Anterior cingulate cortex (tissue), 58 donors: ENCODE data around the gene CH25H.
A peak's percentile ranks its signal among the peaks of the same experiment; 100 is the strongest.

Experiments used
- DNase-seq, 58 donors: peaks; one replicate each; lab custom pipeline; 2025; lab: John Stamatoyannopoulos, UW

The CH25H gene

GRCh38 chr10:89235073-89235798, 28.1 kb upstream of the CH25H start:
- peak in 51 of 58 donors; percentile 9 to 82 (median 54) for DNase-seq

DNA sequence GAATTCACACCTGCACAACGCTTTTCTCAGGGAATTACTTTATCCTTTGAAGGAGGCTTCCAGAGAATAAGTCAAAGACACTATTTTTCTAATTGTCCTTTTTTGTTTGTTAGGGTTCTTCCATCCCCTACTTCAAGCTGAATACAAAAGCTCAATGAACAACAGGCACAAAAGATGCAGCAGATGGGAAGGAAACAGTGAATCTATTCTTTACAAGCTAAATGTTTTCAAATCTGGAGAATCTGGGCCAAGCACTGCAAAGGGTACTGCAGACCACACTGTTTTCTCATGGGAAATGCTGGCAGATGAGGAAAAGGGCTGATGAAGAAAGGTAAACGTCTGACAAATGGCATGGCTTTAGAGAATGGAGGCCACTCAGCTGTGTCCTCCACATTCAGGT, 25.9 kb upstream of the CH25H start:
- DNase-seq, result peak in 3 of 58 donors; percentile 35 to 46 (median 46)

DNA sequence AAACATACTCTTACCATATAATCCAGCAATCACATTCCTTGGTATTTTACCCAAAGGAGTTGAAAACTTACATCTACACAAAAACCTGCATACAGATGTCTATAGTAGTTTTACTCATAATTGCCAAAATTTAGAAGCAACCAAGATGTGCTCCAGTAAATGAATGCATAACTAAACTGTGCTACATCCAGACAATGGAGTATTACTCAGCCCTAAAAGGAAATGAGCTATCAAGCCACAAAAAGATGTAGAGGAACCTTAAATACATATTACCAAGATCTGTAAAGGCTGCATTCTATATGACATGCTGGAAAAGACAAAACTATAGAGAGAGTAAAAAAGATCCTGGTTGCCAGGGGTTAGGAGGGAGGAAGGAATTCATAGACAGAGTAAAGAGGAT, 21.8 kb upstream of the CH25H start:
- DNase-seq, result no peak

GRCh38 chr10:89228146-89228545, 21.0 kb upstream of the CH25H start:
- DNase-seq, result no peak

- no peak for DNase-seq
Measured at GRCh38 chr10:89226891-89227290, 19.8 kb upstream of the CH25H start.

GRCh38 chr10:89224739-89225443, 17.8 kb upstream of the CH25H start:
- peak in 18 of 58 donors; percentile 14 to 58 (median 34) for DNase-seq

DNA sequence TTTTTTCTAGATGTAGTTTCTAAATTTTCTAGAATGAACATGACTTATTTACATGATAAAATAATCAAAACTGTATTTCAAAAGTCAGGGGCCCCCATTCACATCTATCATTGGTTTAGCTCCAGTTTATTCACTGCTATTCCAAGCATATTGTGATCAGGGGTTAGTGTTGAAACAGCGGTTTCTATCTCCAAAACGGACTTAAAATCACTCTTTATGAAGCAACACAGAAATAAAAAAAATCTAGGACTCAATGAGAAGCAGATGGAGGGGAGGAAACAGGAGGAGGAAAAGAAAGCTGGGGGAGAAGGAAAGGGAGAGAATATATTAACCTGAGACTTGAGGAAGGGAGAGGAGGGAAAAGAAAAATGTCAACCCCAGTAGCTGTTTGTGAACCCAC, 14.8 kb upstream of the CH25H start:
- no peak for DNase-seq

- DNase-seq, result peak in 37 of 58 donors; percentile 3 to 68 (median 40)
Measured at GRCh38 chr10:89219513-89220218, 12.5 kb upstream of the CH25H start.

DNA sequence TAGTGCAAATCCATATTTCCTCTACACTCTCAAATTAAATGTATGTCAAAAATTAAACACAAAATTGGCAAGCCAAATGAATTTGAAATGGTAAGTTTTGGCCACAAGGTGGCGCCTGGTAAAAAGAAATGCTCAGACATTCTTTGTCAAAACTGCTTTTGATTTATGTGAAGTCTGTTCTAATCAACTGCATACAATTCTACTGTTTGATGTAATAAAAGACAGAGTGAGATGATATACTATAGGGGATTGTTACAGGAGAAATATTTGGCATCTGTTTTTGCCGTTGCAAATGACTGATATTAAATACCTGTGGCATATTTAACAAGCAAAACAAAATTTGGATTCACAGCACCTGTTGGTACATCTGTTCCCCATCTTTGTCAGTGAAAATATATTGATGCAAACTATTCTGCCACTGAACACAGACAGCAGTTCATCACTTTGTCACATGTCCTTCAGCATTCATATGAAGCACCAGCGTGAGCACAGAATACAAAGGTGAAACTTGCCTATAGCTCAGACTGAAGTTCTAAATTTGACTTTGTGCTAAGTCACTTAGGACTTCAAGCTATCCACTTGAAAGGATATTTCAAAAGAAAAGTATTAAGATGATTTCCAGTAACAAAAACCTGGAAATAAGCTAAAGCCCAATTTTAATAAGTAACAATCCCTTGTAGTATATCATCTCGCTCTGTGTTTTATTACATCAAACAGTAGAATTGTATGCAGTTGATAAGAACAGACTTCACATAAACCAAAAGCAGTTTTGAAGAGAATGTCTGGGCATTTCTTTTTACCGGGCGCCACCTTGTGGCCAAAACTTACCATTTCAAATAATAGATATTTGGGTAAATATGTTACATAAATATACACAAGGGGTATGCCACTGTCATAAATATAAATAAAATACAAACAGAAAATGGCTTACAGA, 10.2 kb upstream of the CH25H start:
- peak in 25 of 58 donors; percentile 1 to 74 (median 40) for DNase-seq

DNA sequence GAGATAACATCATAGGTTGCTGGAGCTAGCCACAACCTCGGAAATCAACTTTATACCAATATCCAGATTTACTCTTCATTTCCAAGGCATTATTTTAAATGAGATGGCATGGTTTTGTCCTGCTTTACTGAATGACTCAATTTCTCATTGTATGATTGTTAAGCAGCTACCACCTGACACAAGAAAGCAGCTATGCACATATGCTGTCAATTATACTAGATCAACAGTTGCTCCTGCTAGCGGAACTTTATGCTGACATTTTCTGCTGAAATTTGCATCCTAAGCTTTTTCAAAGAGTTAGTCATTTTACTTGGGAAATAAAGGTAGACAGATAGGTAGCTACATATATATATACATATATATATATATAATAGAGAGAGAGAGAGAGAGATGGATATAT, 8.9 kb upstream of the CH25H start:
- no peak for DNase-seq

- DNase-seq, result peak in 6 of 58 donors; percentile 15 to 61 (median 40)
Measured at GRCh38 chr10:89215511-89215910, 8.4 kb upstream of the CH25H start.

- DNase-seq, result no peak
Measured at GRCh38 chr10:89214566-89215165, 7.5 kb upstream of the CH25H start.

GRCh38 chr10:89213191-89213808, 6.2 kb upstream of the CH25H start:
- DNase-seq, result peak in 2 of 58 donors; percentile 33 to 48

GRCh38 chr10:89210794-89211425, 3.8 kb upstream of the CH25H start:
- DNase-seq, result no peak

DNA sequence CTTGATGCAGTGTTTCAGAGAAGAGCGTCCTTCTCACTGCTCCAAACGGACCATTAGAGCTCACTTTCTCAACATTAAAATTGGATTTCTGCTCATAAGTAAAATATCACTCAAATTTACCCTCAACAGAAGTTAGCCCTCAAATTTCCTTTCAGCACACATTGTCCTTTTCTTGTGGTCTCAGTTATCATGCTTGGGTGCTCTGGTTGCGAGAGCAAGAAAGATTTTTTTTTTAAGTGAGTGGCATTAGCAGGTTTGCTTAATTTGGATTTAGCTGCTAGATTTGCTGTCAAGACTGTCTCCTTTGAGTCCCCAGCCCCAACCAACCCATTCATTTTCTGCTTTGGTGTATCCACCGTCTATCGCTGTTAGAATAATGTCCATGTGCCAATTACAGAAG, 2.6 kb upstream of the CH25H start:
- no peak for DNase-seq

- DNase-seq, result peak in 15 of 58 donors; percentile 7 to 68 (median 30)
Measured at GRCh38 chr10:89207801-89208551, 859 bp upstream of the CH25H start.

- DNase-seq, result peak in 19 of 58 donors; percentile 39 to 77 (median 64)
Measured at GRCh38 chr10:89206402-89207180, 526 bp downstream of the CH25H start.
